ENCODE measurements around the gene CTDP1.

Gene CTDP1

GRCh38 chr18:79695856-79696850 is 16.6 kb downstream of the CTDP1 start:
- peaks cover 0 to 8% (median 0%) of the 10 kb centered on the region in 11 experiments; a peak in 2 of 22 replicates for H3K9me3 ChIP-seq (replicated peaks in 1 of 11)
- H3K4me1 ChIP-seq, result peaks cover 0 to 35% (median 25%) of the 10 kb centered on the region in 10 experiments; a peak in 16 of 20 replicates
- H3K36me3 ChIP-seq, result peaks cover 56 to 65% (median 61%) of the 10 kb centered on the region in 11 experiments
- no peak overlapping the region for H3K4me3 ChIP-seq
- H4K20me1 ChIP-seq, result peaks cover 44 to 95% (median 91%) of the 10 kb centered on the region in 11 experiments
- H3K27ac ChIP-seq, result no peak overlapping the region
- peak overlapping the region in 4 of 11 experiments; percentile 64 to 79 (median 75); a peak in 6 of 22 replicates for H3K4me2 ChIP-seq
- no peak for TF ChIP-seq Cebpa-rat (IDR thresholded peaks at IDR 0.05)
- no peaks in the 10 kb centered on the region for H3K27me3 ChIP-seq
- peak overlapping the region in 1 of 11 experiments; percentile 29; a peak in 2 of 22 replicates for H3K9ac ChIP-seq

GRCh38 chr18:79697178-79697577 is 17.6 kb downstream of the CTDP1 start:
- Histone ChIP-seq H3K27ac (no peak overlapping the region), H3K9me3 (replicated peaks in 1 of 11) (peaks cover 0 to 8% (median 0%) of the 10 kb centered on the region in 11 experiments; a peak in 2 of 22 replicates), H3K4me3 (no peak overlapping the region), H4K20me1 (peaks cover 44 to 98% (median 90%) of the 10 kb centered on the region in 11 experiments), H3K9ac (no peak overlapping the region), H3K36me3 (peaks cover 66 to 75% (median 70%) of the 10 kb centered on the region in 11 experiments), H3K4me1 (peaks cover 0 to 33% (median 24%) of the 10 kb centered on the region in 10 experiments; a peak in 16 of 20 replicates), H3K27me3 (no peaks in the 10 kb centered on the region), H3K4me2 (no peak overlapping the region)
- TF ChIP-seq Cebpa-rat (IDR thresholded peaks at IDR 0.05), result no peak

DNA sequence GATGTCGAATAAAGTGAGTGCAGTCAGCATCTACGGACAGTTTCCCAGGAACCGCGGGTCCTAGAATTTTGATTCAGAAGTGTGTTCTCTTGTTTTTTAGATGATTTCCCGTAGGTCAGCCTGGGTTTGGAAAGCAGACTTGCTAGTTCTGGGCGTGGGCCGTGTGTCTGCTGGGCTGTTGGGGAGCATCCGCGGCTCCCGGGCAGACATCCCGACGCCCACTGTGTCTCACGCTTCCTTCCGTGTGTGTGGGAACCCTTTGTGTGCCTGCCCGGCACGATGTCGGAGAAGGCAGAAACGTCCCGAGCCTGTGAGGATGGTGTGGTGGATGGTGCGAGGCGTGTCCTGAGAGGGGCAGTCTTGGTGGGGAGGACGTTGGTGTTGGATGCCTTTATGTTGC is 18.4 kb downstream of the CTDP1 start:
- H3K9me3 ChIP-seq (replicated peaks in 1 of 11), result peaks cover 0 to 8% (median 0%) of the 10 kb centered on the region in 11 experiments; a peak in 2 of 22 replicates
- peaks cover 44 to 98% (median 90%) of the 10 kb centered on the region in 11 experiments for H4K20me1 ChIP-seq
- no peaks in the 10 kb centered on the region for H3K27me3 ChIP-seq
- peaks cover 0 to 29% (median 23%) of the 10 kb centered on the region in 10 experiments; a peak in 16 of 20 replicates for H3K4me1 ChIP-seq
- peaks cover 73 to 83% (median 78%) of the 10 kb centered on the region in 11 experiments for H3K36me3 ChIP-seq
- H3K9ac ChIP-seq, result no peak overlapping the region
- no peak overlapping the region for H3K4me3 ChIP-seq
- no peak overlapping the region for H3K4me2 ChIP-seq
- no peak for TF ChIP-seq Cebpa-rat (IDR thresholded peaks at IDR 0.05)
- no peak overlapping the region for H3K27ac ChIP-seq

GRCh38 chr18:79698668-79699335 is 19.2 kb downstream of the CTDP1 start:
- Histone ChIP-seq H3K9me3 (replicated peaks in 1 of 11) (peaks cover 0 to 8% (median 0%) of the 10 kb centered on the region in 11 experiments; a peak in 2 of 22 replicates), H3K27ac (no peak overlapping the region), H3K27me3 (no peaks in the 10 kb centered on the region), H4K20me1 (peaks cover 42 to 98% (median 90%) of the 10 kb centered on the region in 11 experiments; a peak in 21 of 22 replicates), H3K36me3 (peaks cover 81 to 91% (median 86%) of the 10 kb centered on the region in 11 experiments), H3K4me1 (peaks cover 0 to 23% (median 17%) of the 10 kb centered on the region in 10 experiments; a peak in 15 of 20 replicates), H3K4me2 (no peak overlapping the region), H3K9ac (no peak overlapping the region), H3K4me3 (no peak overlapping the region)
- no peak for TF ChIP-seq Cebpa-rat (IDR thresholded peaks at IDR 0.05)

DNA sequence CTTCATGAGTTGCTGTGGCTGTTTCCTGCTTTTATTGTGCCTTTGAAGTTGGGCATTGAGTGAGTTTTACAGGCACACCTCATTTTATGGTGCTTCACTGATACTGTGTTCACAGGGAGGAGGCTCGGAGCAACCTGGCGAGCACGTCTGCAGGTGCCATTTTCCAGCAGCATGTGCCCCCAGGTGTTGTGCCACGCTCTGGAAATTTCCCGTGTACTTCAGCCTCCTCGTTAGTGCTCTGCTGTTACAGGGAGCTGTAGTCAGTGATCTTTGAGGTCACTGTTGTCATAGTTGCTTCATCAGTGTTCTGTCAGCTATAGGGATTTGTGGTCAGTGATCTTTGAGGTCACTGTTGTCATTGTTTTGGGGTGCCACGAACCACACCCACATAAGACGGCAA is 20.1 kb downstream of the CTDP1 start:
- H3K4me1 ChIP-seq, result peaks cover 0 to 14% (median 9%) of the 10 kb centered on the region in 10 experiments; a peak in 14 of 20 replicates
- H3K9ac ChIP-seq, result no peak overlapping the region
- no peak overlapping the region for H3K4me2 ChIP-seq
- peaks cover 0 to 8% (median 0%) of the 10 kb centered on the region in 11 experiments; a peak in 2 of 22 replicates for H3K9me3 ChIP-seq (replicated peaks in 1 of 11)
- peaks cover 89 to 99% (median 94%) of the 10 kb centered on the region in 11 experiments for H3K36me3 ChIP-seq
- no peaks in the 10 kb centered on the region for H3K27me3 ChIP-seq
- no peak overlapping the region for H3K4me3 ChIP-seq
- no peak overlapping the region for H3K27ac ChIP-seq
- TF ChIP-seq Cebpa-rat (IDR thresholded peaks at IDR 0.05), result no peak
- peaks cover 42 to 98% (median 90%) of the 10 kb centered on the region in 11 experiments; a peak in 21 of 22 replicates for H4K20me1 ChIP-seq

- peaks cover 37 to 98% (median 88%) of the 10 kb centered on the region in 11 experiments; a peak in 20 of 22 replicates for H4K20me1 ChIP-seq
- H3K27ac ChIP-seq, result no peak overlapping the region
- no peaks in the 10 kb centered on the region for H3K4me1 ChIP-seq
- H3K4me3 ChIP-seq, result no peak overlapping the region
- no peak overlapping the region for H3K4me2 ChIP-seq
- peaks cover 95 to 100% (median 98%) of the 10 kb centered on the region in 11 experiments for H3K36me3 ChIP-seq
- H3K9ac ChIP-seq, result no peak overlapping the region
- peaks cover 0 to 8% (median 0%) of the 10 kb centered on the region in 11 experiments; a peak in 2 of 22 replicates for H3K9me3 ChIP-seq (replicated peaks in 1 of 11)
- TF ChIP-seq Cebpa-rat (IDR thresholded peaks at IDR 0.05), result no peak
- H3K27me3 ChIP-seq, result no peaks in the 10 kb centered on the region
Measured at GRCh38 chr18:79702906-79703305, 23.3 kb downstream of the CTDP1 start.

GRCh38 chr18:79704631-79705030 is 25.0 kb downstream of the CTDP1 start:
- TF ChIP-seq Cebpa-rat (IDR thresholded peaks at IDR 0.05), result no peak
- Histone ChIP-seq H3K9me3 (replicated peaks in 1 of 11) (peaks cover 0 to 8% (median 0%) of the 10 kb centered on the region in 11 experiments; a peak in 2 of 22 replicates), H3K9ac (no peak overlapping the region), H3K4me2 (no peak overlapping the region), H3K4me3 (no peak overlapping the region), H3K36me3 (peaks cover 90 to 100% (median 97%) of the 10 kb centered on the region in 11 experiments), H3K27me3 (no peaks in the 10 kb centered on the region), H3K4me1 (no peaks in the 10 kb centered on the region), H3K27ac (no peak overlapping the region), H4K20me1 (peaks cover 42 to 98% (median 89%) of the 10 kb centered on the region in 11 experiments; a peak in 20 of 22 replicates)

- no peak for TF ChIP-seq Cebpa-rat (IDR thresholded peaks at IDR 0.05)
- no peak overlapping the region for H3K4me2 ChIP-seq
- H3K4me1 ChIP-seq, result no peaks in the 10 kb centered on the region
Measured at GRCh38 chr18:79705272-79705671, 25.7 kb downstream of the CTDP1 start.

More at GRCh38 chr18:79705272-79705671, 25.7 kb downstream of the CTDP1 start:
- H4K20me1 ChIP-seq, result peaks cover 44 to 97% (median 83%) of the 10 kb centered on the region in 11 experiments; a peak in 20 of 22 replicates
- no peak overlapping the region for H3K9ac ChIP-seq
- H3K27me3 ChIP-seq, result no peaks in the 10 kb centered on the region
- peaks cover 88 to 100% (median 97%) of the 10 kb centered on the region in 11 experiments for H3K36me3 ChIP-seq
- peaks cover 0 to 6% (median 0%) of the 10 kb centered on the region in 11 experiments; a peak in 2 of 22 replicates for H3K9me3 ChIP-seq (replicated peaks in 1 of 11)
- no peak overlapping the region for H3K4me3 ChIP-seq
- H3K27ac ChIP-seq, result no peak overlapping the region
